ENCODE measurements around the gene HMGB4.

The HMGB4 gene

DNA sequence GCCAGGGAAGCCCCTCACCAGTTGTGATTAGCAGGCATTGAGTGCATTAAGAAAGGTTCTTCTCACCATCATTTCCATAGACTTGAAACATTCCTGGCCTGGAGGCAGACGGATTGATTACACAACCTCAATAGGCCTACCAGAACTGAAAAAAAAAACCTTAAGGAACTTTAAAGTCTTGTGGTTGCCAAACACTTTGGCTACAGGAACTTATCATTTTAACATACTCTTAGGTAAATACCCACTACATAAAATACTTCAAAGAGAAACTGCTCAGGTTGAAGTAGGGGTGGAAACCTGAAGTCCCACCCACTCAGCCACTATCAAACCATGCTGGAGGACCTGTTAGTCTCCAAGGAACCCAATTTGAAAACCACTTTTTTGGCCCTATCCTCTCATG, 22.4 kb upstream of the HMGB4 start:
- in situ Hi-C loops (cut with MboI; ENCODE audit: low pct_unique_long_range_greater_than_20kb, low sequenced_read_pairs, unreplicated experiment), result no loop called here
- TF ChIP-seq, protein P1, sequence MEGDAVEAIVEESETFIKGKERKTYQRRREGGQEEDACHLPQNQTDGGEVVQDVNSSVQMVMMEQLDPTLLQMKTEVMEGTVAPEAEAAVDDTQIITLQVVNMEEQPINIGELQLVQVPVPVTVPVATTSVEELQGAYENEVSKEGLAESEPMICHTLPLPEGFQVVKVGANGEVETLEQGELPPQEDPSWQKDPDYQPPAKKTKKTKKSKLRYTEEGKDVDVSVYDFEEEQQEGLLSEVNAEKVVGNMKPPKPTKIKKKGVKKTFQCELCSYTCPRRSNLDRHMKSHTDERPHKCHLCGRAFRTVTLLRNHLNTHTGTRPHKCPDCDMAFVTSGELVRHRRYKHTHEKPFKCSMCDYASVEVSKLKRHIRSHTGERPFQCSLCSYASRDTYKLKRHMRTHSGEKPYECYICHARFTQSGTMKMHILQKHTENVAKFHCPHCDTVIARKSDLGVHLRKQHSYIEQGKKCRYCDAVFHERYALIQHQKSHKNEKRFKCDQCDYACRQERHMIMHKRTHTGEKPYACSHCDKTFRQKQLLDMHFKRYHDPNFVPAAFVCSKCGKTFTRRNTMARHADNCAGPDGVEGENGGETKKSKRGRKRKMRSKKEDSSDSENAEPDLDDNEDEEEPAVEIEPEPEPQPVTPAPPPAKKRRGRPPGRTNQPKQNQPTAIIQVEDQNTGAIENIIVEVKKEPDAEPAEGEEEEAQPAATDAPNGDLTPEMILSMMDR (IDR thresholded peaks at IDR 0.05; ENCODE audit: extremely low read depth, insufficient read depth, missing control alignments), result no peak
- no peak for DNase-seq (ENCODE audit: low spot score)

DNA sequence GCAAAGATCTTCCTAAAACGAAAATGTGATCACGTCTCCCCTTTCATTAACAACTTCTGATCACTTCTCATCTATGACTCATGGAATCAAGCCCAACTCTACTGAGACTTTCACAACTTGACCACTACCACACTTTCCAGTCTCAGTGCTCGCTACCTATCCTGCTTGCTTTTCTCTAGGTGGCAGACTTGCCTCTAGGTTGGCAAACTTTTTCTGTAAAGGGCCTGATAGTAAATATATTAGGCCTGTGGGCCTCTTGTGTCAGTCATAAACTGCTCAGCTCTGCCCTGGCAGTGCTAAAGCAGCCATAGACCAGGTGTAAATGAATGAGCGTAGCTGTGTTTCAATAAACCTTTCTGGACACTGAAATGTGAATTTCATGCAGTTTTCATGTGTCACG, 21.5 kb upstream of the HMGB4 start:
- in situ Hi-C loops (cut with MboI; ENCODE audit: low pct_unique_long_range_greater_than_20kb, low sequenced_read_pairs, unreplicated experiment), result no loop called here
- TF ChIP-seq, protein P1 (IDR thresholded peaks at IDR 0.05; ENCODE audit: extremely low read depth, insufficient read depth, missing control alignments), result no peak
- DNase-seq (ENCODE audit: low spot score), result no peak

DNA sequence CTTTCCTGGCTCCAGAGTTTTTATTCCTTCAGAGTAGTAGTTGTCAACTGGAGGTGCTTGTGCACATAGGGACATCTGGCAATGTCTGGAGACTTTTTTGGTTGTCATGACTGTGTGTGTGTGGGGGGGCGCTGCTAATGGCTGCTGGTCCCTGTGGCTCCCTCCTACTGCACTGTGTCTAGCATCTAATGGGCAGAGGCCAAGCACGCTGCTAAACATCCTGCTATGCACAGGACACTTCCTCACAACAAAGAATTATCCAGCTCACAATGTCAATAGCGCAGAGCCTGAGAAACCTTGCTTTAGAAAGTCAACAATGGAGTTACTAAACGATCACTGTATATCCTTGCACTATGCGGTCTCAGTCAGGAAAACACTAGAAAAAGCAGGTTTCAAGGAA, 19.7 kb upstream of the HMGB4 start:
- no peak for DNase-seq (ENCODE audit: low spot score)
- TF ChIP-seq, protein P1 (IDR thresholded peaks at IDR 0.05; ENCODE audit: extremely low read depth, insufficient read depth, missing control alignments), result no peak
- in situ Hi-C loops (cut with MboI; ENCODE audit: low pct_unique_long_range_greater_than_20kb, low sequenced_read_pairs, unreplicated experiment), result no loop called here

DNA sequence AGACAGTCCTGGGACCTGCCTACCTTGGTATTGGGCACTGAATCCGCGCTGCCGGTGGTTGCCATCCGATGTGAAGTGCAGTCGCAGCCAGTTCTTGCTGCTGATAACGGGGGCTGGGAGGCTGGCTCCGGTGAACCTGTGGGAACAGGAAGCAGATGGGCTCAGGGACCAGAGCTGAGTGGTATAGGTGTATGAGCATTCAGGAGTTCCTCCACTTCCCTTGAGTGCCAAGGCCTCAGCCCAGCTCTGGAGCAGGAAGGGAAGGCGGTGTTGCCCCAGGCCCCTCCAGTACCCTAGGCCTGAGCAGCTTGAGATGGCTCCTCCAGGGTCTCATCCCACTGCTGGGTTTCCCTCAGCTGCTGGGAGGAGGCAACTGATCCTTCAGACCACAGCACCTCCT, 17.0 kb upstream of the HMGB4 start:
- DNase-seq (ENCODE audit: low spot score), result no peak
- in situ Hi-C loops (cut with MboI; ENCODE audit: low pct_unique_long_range_greater_than_20kb, low sequenced_read_pairs, unreplicated experiment), result no loop called here
- TF ChIP-seq, protein P1 (IDR thresholded peaks at IDR 0.05; ENCODE audit: extremely low read depth, insufficient read depth, missing control alignments), result no peak

DNA sequence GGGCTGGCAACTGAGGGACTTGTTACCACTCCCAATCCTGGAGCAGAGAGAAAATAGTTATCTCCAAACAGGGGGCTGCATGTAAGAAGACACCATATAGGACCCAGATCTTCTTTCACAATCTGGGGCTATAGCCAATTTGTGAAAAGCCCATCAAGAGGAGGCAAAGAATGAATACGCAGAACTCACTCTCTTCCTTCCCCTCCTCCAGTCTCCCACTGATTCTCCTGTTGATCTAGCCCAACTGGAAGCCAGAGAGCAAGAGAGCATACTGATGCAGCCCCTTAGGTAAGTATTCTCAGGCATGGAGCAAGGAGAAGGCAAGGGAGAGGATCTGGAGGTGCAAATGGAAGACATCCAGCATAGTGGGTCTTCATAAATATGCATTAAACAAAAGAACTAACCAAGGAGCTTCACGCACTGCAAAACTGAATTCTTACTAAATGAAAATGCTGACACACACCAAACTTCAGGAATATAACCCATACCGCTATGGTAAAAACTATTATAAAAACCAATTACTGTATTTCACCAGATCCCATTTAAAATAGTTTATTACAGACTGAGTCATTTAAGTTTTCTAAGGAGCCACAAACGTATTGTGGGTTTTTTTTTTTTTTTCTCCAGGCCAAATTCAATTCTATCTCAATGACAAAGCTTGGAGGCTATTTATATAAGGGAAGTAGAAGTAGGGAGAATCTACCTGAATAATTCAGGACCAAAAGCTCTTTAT, 15.5 kb upstream of the HMGB4 start:
- TF ChIP-seq, protein P1 (IDR thresholded peaks at IDR 0.05; ENCODE audit: extremely low read depth, insufficient read depth, missing control alignments), result no peak
- DNase-seq (ENCODE audit: low spot score), result no peak
- in situ Hi-C loops (cut with MboI; ENCODE audit: low pct_unique_long_range_greater_than_20kb, low sequenced_read_pairs, unreplicated experiment), result no loop called here

DNA sequence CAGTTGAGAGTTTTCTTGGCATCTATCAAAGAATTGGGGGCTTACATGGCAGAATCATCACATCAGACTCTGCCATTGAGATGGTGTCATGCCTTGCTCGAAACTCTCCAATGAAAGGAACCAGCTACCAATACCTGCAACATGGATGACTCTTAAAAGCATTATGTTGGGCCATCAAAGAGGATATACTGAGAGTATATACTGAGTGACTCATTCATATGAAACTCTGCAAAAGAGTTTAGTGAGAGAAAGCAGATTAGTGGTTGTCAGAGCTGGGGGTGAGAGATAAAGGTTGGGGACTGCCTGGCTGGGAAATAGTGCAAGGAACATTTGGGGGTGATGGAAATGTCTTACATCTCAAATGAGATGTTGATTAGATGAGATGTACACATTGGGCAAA, 14.7 kb upstream of the HMGB4 start:
- DNase-seq (ENCODE audit: low spot score), result no peak
- in situ Hi-C loops (cut with MboI; ENCODE audit: low pct_unique_long_range_greater_than_20kb, low sequenced_read_pairs, unreplicated experiment), result no loop called here
- TF ChIP-seq, protein P1 (IDR thresholded peaks at IDR 0.05; ENCODE audit: extremely low read depth, insufficient read depth, missing control alignments), result no peak

All from GM13977 (cell line).